NCI-H128 (cell line): ENCODE data around the gene TRMU.

Experiments used
- DNase-seq: peaks from one replicate; lab custom pipeline; 2025; ENCODE audit not compliant: unreplicated experiment; lab: John Stamatoyannopoulos, UW

Gene TRMU

GRCh38 chr22:46336119-46337078 lies 885 bp downstream of the TRMU start:
- DNase-seq, result no peak

DNA sequence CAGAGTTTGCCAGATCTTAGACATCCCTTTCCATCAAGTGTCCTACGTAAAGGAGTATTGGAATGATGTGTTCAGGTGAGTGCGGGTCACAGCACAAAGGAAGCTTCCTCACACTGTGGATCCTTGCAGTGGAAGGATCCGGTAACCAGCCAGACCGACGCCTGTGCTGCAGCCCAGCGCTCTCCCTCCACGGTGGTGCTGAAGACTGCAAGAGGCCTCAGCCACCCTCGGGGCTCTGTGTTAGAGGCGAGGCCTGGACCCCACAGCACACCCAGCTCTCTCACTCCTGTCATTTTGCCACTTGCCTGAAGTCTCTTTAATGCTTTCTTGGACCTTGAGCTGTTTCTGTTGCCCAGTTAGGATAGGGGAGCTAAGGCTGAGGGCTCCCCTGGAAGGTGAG lies 2.4 kb downstream of the TRMU start:
- no peak for DNase-seq

DNA sequence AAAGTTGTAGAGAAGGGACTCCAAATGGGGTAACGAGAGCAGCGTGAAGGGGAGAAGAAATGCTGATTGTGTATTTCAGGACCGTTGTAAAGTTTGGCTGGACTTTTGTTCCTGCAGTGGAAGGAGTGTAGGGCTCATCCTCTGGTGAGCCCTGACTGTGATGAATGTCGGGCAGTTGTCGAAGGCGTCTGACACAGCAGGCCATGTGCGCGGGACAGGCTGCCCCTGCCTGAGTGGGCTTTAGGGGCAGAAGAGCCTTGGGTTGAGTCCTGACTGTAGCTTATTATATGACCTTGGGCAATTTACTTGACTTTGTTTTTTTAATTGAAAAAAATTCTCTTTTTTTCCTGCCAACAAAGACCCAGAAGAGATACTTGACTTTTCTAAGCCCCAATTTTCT lies 3.1 kb downstream of the TRMU start:
- no peak for DNase-seq

DNA sequence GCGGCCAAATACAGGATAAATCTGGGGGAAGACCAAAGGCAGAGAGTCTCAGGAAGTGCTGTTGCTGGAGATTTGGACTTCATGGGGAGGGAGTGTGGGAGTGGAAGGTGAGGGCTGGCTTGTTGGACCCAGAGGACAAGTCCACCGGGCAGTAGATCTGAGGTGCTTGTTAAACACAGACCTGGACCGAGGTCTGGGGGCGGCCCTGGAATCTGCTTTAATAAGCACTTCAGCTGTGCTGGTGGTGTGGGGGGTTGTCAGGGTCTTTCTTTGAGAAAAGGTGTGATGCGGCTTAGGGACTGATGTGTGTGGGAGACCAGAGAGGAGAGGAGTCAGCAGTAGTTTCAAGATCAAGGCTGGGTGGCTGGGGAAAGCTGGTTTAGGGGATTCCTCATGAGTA lies 4.4 kb downstream of the TRMU start:
- DNase-seq, result no peak

DNA sequence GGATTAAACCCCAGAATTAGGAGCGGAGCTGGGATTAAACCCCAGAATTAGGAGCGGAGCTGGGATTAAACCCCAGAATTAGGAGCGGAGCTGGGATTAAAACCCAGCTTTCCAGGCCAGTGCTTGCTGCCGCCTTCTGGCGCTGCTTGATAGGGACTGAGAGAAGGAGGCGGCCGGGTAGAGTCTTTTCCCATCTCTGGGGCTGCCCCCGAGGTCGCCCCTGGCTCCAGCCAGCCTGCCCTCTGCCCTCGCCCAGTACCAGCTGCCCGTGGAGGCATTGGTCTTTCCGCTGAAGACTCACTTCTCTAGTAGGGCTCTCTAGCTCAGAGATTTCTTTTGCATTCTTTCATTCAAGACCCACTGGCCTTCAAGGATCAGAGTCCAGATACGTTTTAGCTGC lies 5.2 kb downstream of the TRMU start:
- no peak for DNase-seq

- no peak for DNase-seq
These were observed 11.3 kb downstream of the TRMU start for GRCh38 chr22:46346680-46347405.

DNA sequence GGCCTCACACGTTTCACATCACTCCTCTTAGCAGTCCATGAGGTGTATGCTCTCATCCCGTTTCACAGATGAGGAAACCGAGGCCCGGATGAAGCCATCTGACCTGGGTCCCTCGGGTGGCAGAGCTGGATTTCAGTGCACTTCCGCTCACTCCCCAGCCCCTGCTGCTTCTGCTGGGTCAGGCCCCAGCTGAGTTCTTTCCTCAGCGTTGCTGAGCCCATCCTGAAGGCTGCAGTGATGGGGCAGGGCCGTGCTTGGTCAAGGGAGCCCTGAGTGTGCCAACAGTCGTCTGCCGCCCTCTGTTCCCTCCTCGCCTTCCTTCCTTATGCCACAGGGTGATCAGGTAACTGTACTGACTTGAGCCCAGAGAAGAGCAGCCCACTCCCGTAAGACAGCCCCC lies 12.1 kb downstream of the TRMU start:
- DNase-seq, result no peak

GRCh38 chr22:46348099-46348695 lies 12.7 kb downstream of the TRMU start:
- no peak for DNase-seq

GRCh38 chr22:46349238-46349637 lies 13.7 kb downstream of the TRMU start:
- no peak for DNase-seq

- DNase-seq, result no peak
These were observed 14.2 kb downstream of the TRMU start for GRCh38 chr22:46349681-46350080.

- no peak for DNase-seq
These were observed 14.6 kb downstream of the TRMU start for GRCh38 chr22:46350121-46350520.

- no peak for DNase-seq
These were observed 15.1 kb downstream of the TRMU start for GRCh38 chr22:46350646-46351045.

DNA sequence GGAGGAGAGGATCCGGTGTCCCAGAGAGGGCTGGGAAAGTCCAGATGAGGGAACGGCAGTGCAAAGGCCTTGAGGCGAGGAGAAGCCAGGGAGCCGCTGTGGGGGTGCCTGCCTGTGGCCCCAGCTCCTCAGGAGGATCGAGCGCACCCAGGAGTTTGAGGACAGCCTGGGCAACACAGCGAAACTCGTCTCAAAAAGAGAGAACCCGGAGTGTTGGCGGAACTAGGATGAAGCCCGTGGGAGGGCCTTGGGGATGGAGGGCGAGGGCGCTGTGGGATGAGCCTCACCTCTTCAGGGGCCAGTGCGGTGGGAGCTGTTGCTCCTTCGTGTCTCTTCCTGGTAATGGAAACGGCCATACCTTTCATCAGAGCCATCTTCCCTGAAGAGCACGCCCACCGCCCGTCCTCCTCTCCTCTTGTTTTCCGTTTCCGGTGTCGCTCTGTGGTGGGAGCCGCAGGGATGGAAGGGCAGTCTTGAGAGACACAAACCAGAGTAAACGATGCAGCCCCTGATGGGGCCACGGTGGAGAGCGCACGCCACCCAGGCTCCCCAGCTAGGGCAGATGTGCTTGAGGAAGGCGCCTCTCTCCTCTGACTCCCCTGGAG lies 15.7 kb downstream of the TRMU start:
- no peak for DNase-seq

DNA sequence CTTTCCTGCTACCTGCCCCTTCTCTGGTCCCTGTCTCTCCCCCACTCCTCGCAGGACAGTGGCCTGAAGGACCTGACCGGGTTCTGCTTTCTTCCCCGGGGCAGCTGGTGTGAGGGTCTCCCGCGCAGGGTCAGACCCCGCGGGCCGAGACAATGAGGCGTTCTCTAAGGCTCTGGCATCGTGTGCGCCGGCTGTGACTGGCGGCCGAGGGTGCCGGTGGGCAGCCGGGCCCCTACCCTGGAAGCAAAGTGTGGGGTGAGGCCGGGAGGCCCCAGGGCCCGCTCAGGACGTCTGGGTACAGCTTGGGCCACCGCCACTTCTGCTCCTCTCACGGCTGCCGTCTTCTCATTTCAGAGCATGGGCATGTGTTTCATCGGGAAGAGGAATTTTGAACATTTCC lies 16.3 kb downstream of the TRMU start:
- DNase-seq, result no peak

DNA sequence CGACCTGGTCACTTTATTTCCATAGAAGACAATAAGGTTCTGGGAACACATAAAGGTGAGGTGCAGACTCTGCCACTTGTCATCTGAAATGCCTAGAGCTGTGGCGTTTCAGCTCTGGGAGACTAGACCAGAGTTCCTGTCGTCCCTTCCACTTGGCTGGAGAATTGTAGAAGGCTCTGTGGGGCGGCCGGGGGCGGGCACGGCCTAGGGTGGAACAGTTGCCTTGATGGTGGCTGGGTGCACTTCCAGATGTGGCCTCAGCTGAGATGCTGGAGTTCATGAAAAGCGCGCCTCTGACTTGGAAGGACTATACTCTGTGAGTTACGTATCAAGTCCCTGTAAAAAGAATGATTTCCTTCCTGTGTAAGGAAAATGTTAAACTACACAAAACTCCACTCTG lies 16.8 kb downstream of the TRMU start:
- DNase-seq, result no peak

DNA sequence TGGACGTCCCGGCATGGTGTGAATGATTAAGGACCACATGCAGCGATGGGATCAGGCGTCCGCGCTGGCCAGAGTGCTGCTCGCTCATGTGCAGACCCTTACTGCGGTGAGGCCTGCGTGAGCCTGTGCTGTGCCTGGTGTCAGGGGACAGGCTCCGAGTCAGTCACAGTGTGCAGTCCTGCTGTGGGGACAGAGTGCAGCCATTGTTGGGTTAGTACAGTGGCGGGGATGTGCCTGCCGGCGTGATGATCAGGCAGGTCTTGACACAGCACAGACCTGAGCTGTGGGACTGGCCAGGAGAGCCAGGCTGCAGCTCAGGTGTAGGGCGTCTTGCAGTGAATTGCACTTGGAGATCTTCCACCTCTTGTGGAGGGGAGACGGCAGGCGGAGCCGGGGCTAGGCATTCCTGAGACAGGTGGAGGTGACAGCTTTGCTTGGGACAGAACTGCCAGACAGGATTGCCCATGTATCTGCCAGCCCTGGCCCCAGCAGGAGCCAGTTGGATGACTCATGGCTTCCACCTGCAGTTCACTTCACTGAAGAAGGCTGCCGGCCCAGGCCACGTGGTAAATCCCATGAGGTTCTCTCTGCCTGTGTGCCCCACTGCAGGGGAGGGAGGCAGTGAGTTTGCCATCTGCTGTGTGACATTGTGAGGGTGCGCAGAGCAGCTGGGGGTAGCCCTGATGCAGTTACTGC lies 17.3 kb downstream of the TRMU start:
- no peak for DNase-seq

DNA sequence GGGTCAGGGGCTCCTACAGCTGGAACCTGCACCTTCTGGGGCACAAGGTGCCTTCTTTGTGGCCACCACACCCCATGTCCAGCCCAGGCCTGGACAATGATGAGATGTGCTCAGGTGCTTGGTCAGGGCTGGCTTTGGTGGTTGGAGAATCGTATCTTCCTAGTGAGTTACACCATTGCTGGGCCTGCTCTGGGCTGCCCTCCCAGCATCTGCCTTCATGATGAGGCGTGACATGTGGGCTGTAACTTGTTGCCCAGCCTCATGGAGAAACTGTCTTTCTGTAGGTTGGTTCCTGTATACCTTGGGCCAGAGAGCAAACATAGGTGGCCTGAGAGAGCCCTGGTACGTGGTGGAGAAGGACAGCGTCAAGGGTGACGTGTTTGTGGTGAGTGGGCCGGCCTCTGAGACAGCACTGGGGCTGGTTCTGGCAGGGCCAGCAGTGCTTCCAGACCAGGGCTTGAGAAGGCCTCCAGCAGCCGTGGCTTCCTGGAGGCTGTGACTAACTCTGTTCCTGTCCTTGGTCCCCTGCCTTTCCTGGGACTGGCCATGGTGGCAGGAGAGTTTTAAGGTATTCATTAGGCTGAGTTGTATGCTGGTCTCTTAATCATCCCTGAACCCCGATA lies 18.1 kb downstream of the TRMU start:
- DNase-seq, result no peak

DNA sequence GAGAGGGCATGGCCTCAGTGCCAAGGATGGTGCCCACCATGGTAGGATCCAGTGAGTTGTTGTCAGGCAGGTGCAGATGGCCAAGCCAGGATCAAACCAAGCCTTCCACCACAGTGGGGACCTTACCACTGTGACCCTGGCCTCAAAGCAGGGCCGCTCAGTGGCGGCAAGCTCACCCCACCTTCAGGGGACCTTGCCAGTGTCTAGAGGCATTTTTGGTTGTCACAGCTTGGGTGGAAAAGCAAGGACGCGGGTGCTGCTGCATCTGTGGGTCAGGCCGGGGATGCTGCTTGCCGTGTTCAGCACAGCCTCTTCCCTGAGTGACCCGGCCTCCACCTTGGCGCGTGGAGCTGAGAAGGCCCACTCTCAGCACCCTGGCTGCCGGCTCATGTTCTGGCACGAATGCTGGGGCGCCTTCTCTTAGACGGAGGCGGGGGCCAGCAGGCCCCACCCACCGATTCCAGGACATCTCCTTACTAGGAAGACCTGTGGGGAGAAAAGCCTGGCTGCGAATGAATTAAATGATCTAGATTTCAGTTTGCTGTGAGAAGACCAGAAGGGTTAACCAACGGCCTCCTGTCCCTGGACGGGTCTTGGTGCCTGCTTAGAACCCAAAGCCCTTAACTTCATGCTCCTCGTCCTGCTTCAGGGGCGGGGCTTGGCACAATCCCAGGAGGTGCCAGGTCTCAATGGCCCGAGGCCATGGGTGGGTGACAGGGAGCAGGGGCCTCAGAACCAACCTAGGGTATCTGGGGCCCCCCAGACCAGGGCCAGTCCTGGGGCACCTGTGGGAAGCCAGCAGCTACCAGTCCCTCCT lies 18.9 kb downstream of the TRMU start:
- DNase-seq, result no peak

GRCh38 chr22:46354993-46355305 lies 19.4 kb downstream of the TRMU start:
- no peak for DNase-seq
